OCI-LY1 (cell line): ENCODE measurements around the gene AIF1.

Experiments
- CTCF ChIP-seq: fragments of 200-600 bp; sonication (generic), shearing (Covaris generic); IDR thresholded peaks from 2 replicates; pipeline ENCODE4 v1.5.1; 2017; ENCODE audit warnings: mild to moderate bottlenecking, antibody characterized with exemption, low read length, moderate library complexity, mixed read lengths
- EZH2 ChIP-seq: fragments of 200-600 bp; sonication (generic), shearing (Covaris generic); IDR thresholded peaks from 2 replicates; pipeline ENCODE4 v1.8.0; 2017; ENCODE audit warnings: borderline replicate concordance, mixed run types, mild to moderate bottlenecking, antibody characterized with exemption, low read length, moderate library complexity, mixed read lengths

GRCh38 chr6:31643818-31644454, 28.9 kb downstream of the AIF1 start:
- TF ChIP-seq CTCF (no peak), EZH2 (no peak)
